Brain microvascular endothelial cell (primary cell): Measurements from ENCODE around the gene C11orf86.
"Not testable (repeated sequence)": the region's sequence is repeated elsewhere in the genome, so short reads cannot be mapped to it uniquely, and the experiment has no call there.

Experiments used
- DNase-seq: peaks from one replicate; pipeline ENCODE4 v3.0.0-alpha.2; 2020
- H3K27ac ChIP-seq: fragments of 250-450 bp; sonication (Bioruptor Pico); 2 replicates; pipeline ENCODE4 v1.5.1; 2020; ENCODE audit warnings: mild to moderate bottlenecking, moderate library complexity
- H3K27me3 ChIP-seq: fragments of 250-450 bp; sonication (Bioruptor Pico); replicated peaks from 2 replicates; pipeline ENCODE4 v1.5.1; 2020; ENCODE audit warnings: mild to moderate bottlenecking
- H3K36me3 ChIP-seq: fragments of 250-450 bp; sonication (Bioruptor Pico); replicated peaks from 2 replicates; pipeline ENCODE4 v1.5.1; 2020; ENCODE audit warnings: mild to moderate bottlenecking
- H3K4me3 ChIP-seq: 2 replicates; pipeline ENCODE4 v1.5.1; 2011; ENCODE audit warnings: low read depth, mild to moderate bottlenecking, control low read depth, low read length, moderate library complexity
- CTCF ChIP-seq: IDR thresholded peaks from 2 replicates; pipeline ENCODE4 v1.5.1; 2011; ENCODE audit warnings: low read depth, mild to moderate bottlenecking, moderate library complexity, low read length, control low read depth, inconsistent platforms; ENCODE audit errors: missing control alignments
- in situ Hi-C: cut with HindIII; loops from 2 replicates; pipeline ENCODE4 v1.10.0; 2017; ENCODE audit warnings: low sequenced_read_pairs, low pct_ligation_motif_present

The C11orf86 gene

GRCh38 chr11:67001332-67001731 lies 26.2 kb downstream of the C11orf86 start:
- H3K27me3 ChIP-seq: no peaks in the 10 kb centered on the region
- in situ Hi-C loops: no loop called here
- TF ChIP-seq CTCF: no peak
- no peak overlapping the region for H3K4me3 ChIP-seq
- DNase-seq: no peak
- H3K27ac ChIP-seq: no peak overlapping the region
- H3K36me3 ChIP-seq: no peaks in the 10 kb centered on the region

- no peak for DNase-seq
- TF ChIP-seq CTCF: no peak
- in situ Hi-C loops: no loop called here
- Histone ChIP-seq H3K27me3 (no peaks in the 10 kb centered on the region), H3K27ac (no peak overlapping the region), H3K36me3 (no peaks in the 10 kb centered on the region), H3K4me3 (no peak overlapping the region)
Measured at GRCh38 chr11:67002297-67002913, 27.3 kb downstream of the C11orf86 start.

GRCh38 chr11:67002921-67003411 lies 27.9 kb downstream of the C11orf86 start:
- in situ Hi-C loops: no loop called here

GRCh38 chr11:67005200-67005599 lies 30.1 kb downstream of the C11orf86 start:
- H3K36me3 ChIP-seq, DNase-seq, H3K4me3 ChIP-seq, H3K27me3 ChIP-seq, H3K27ac ChIP-seq, in situ Hi-C loops: not testable (repeated sequence)

More at GRCh38 chr11:67002921-67003411, 27.9 kb downstream of the C11orf86 start:
- H3K4me3 ChIP-seq: no peak overlapping the region
- no peaks in the 10 kb centered on the region for H3K27me3 ChIP-seq
- no peak overlapping the region for H3K27ac ChIP-seq
- DNase-seq: no peak
- H3K36me3 ChIP-seq: no peaks in the 10 kb centered on the region
- TF ChIP-seq CTCF: no peak

GRCh38 chr11:67006029-67006884 lies 31.2 kb downstream of the C11orf86 start:
- DNase-seq: no peak
- Histone ChIP-seq H3K4me3 (no peak overlapping the region), H3K36me3 (no peaks in the 10 kb centered on the region), H3K27me3 (no peaks in the 10 kb centered on the region), H3K27ac (no peak overlapping the region)
- in situ Hi-C loops: no loop called here
- no peak for TF ChIP-seq CTCF

- H3K4me3 ChIP-seq: no peak overlapping the region
- in situ Hi-C loops: no loop called here
- no peaks in the 10 kb centered on the region for H3K27me3 ChIP-seq
- H3K36me3 ChIP-seq: no peaks in the 10 kb centered on the region
- no peak for DNase-seq
- no peak overlapping the region for H3K27ac ChIP-seq
- TF ChIP-seq CTCF: no peak
Measured at GRCh38 chr11:67007126-67007525, 32.0 kb downstream of the C11orf86 start.
